ENCODE measurements around the gene TAS2R3.
"Not testable (repeated sequence)": the region's sequence is repeated elsewhere in the genome, so short reads cannot be mapped to it uniquely, and the experiment has no call there.

Gene TAS2R3, protein sequence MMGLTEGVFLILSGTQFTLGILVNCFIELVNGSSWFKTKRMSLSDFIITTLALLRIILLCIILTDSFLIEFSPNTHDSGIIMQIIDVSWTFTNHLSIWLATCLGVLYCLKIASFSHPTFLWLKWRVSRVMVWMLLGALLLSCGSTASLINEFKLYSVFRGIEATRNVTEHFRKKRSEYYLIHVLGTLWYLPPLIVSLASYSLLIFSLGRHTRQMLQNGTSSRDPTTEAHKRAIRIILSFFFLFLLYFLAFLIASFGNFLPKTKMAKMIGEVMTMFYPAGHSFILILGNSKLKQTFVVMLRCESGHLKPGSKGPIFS

GRCh38 chr7:141763797-141764196 is at the start of gene TAS2R3:
Gene TAS2R3 (plus strand): TSS chr7:141764097. CDS start chr7:141764159, 62 bp downstream.
- DNase-seq = no peak

DNA sequence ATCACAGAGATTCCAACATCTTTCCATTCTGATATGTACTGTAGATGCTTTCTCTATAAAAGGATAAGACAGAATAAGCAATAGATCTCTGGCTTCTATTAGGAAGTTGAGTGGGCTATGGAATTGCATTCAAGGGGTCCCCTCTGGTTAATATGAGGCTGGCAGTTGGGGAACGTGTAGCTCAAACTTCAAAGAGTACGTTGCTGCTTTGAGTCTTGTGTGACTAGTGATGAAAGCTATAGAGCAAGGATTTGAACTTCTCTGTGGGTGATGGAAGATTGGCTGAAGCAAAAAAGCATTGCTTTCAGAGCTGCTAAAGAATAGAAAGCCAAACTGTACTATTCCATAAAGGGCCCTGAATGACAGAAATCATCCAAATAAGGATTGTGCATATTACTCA is 49.3 kb upstream of the TAS2R3 start:
- DNase-seq = no peak

DNA sequence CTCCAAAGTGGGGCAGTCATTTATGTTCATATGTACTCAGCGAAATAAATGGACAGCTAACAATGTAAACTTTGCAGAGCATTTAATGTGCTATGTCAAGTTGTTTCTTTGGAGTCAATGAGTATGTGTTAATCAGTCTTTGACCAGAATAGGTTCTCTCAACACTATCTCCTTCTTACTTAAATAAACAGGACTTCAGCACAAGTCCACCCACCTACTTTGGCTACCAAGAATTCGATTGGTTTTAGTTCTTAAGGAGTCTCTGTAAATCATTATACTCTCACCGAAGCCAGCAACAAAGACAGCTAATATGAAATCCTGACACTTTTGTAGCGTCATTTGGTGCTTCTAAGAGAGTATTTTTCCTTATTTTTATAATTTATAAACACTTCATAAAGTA is 48.9 kb upstream of the TAS2R3 start:
- DNase-seq = no peak

GRCh38 chr7:141715794-141716689 is 47.9 kb upstream of the TAS2R3 start:
- no peak for DNase-seq

DNA sequence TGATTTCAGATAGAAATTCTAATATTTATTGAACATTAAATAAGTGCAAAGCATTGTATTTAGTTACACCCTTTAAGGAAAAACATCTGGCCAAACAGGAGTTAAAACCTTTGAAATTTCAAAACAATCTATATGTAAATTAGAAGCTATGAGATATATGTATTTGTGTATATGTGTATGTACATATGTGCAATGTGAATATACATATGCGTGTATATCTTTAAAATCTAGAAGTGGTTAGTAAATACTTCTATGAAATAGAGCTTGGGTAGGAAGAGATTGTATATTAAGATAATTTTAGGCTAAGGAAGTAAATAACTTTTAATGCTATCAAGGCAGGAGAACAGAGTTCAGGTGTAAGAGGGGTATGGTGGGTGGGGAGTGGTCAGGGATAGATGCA is 46.4 kb upstream of the TAS2R3 start:
- no peak for DNase-seq

GRCh38 chr7:141722529-141722928 is 41.4 kb upstream of the TAS2R3 start:
- DNase-seq = no peak

GRCh38 chr7:141729020-141729419 is 34.9 kb upstream of the TAS2R3 start:
- no peak for DNase-seq

DNA sequence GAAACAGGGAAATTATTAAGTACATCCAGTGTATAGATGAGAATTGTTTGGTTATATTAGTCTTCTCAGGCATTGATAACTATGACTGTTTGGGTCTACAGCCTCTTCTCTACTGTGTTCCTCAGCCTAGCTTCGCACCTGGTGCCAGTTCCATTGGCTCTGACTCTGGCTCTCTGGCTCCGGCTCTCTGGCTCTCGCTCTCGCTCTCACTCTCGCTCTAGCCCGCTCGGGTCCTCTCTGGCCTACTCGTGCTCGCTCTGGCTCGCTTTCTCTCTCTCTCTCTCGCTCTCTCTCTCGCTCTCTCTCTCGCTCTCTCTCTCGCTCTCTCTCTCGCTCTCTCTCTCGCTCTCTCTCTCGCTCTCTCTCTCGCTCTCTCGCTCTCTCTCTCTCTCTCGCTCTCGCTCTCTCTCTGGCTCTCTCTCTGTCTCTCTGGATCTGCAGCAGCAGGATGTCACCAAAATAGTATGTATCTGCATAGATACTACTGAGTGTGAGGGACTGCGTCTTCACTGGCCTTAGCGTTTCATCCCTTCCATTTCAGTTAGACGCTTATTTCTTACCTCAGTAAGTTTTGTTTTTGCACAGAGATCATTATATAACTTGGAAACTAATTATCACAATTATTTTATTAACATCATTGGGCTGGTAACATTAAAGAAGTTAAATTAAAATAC is 32.3 kb upstream of the TAS2R3 start:
- no peak for DNase-seq

DNA sequence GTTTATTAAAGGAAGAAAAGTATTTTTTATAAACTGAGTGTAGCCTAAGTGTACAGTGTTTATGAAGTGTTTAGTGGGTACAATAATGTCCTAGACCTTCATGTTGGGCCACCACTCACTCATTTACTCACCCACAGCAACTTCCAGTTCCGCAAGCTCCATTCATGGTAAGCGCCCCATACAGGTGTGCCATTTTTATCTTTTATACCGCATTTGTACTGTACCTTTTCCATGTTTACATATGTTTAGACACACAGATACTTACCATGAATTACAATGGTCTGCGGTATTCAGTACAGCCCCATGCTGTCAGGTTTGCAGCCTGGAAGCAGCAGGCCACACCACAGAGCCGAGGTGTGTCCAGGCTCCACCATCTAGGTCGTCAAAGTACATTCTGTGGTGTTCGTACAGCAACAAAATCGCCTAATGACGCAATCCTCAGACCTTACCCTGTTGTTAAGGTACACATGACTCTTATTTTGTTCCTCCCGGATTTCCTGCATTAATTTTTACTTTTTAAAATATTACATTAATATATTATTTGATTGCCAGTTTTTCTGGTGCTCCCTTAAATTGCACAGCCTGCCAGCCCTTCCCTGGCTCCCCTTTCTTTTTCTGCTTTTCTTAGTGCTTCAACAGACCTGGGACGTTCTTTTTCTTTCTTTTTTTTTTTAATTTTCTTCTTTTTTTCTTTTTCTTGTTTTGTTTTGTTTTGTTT is 26.6 kb upstream of the TAS2R3 start:
- DNase-seq = peak; percentile 17 to 18

GRCh38 chr7:141737836-141738591 is 25.9 kb upstream of the TAS2R3 start, which contains the start of gene SSBP1:
Gene SSBP1 (plus strand): TSS chr7:141738358. CDS start chr7:141739167, 809 bp downstream.
- DNase-seq = peak; percentile 96 to 98

GRCh38 chr7:141738592-141739013 is 25.3 kb upstream of the TAS2R3 start:
- peak in 1 of 2 experiments; percentile 19 for DNase-seq

DNA sequence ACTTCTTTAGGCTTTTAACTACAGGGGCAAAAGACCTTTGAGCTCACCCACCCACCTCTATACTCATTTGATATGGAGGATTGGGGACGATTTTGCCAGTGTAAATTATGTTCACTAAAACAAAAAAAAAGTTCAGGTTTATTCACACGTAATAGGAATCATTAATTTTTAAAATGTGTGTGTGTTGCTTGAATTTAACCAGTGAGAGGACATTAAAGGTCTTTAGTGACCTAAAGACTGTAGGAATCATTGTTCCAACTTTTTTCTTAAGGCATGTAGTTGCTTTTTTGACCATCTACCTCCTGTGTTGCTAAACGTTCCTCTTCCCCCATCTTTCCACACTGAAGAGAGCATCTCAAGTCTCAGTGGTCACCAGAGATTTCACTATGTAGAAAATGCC is 24.6 kb upstream of the TAS2R3 start:
- DNase-seq = no peak

- no peak for DNase-seq
Measured at GRCh38 chr7:141742229-141742628, 21.7 kb upstream of the TAS2R3 start.

- no peak for DNase-seq
Measured at GRCh38 chr7:141744131-141744530, 19.8 kb upstream of the TAS2R3 start.

- DNase-seq = no peak
Measured at GRCh38 chr7:141748396-141748795, 15.5 kb upstream of the TAS2R3 start.

- DNase-seq = not testable (repeated sequence)
Measured at GRCh38 chr7:141751904-141752303, 12.0 kb upstream of the TAS2R3 start.

GRCh38 chr7:141752634-141753033 is 11.3 kb upstream of the TAS2R3 start:
- no peak for DNase-seq

DNA sequence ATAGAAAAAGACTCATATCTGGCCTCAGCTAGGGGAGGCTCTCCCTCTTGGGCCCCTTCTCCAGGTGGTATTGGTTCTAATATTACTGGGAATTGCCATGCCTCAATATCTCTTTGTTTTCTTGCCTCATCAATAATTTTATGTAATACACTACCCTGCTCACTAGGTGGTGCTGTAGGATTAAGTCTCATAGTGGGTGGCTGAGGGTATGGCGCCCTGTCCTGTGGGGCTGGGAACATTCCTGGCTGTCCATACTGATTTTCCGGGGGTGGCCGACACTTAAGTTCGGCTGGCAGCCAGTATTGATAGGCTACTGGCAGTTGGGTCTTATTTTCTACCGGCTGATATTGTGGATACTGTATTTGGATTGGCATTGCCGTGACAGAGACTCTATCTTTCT is 9.0 kb upstream of the TAS2R3 start:
- peak; percentile 4 to 7 for DNase-seq

GRCh38 chr7:141770083-141770583 is 6.2 kb downstream of the TAS2R3 start:
- DNase-seq = not testable (repeated sequence)

GRCh38 chr7:141776374-141776773 is 12.5 kb downstream of the TAS2R3 start, which contains the start of gene TAS2R4:
Gene TAS2R4 (plus strand): TSS chr7:141776674. CDS start chr7:141778489, 1,815 bp downstream.
- no peak for DNase-seq
